Activated CD4-positive, alpha-beta T cell treated with anti-CD3 and anti-CD28 coated beads for 24 hours (primary cell): Measurements from ENCODE around the gene COQ5.
"Not testable (repeated sequence)": the region's sequence is repeated elsewhere in the genome, so short reads cannot be mapped to it uniquely, and the experiment has no call there.

ENCODE experiments used
- DNase-seq, 2 donors: peaks; one replicate each; pipeline ENCODE4 v3.0.0-alpha.2; 2020; ENCODE audit warnings: low read depth in 2 of 2

The COQ5 gene

GRCh38 chr12:120529641-120530417 lies 871 bp upstream of the COQ5 start:
- DNase-seq, result no peak

- no peak for DNase-seq
Measured at GRCh38 chr12:120522568-120522967, 6.4 kb downstream of the COQ5 start.

- DNase-seq, result not testable (repeated sequence)
Measured at GRCh38 chr12:120519324-120519723, 9.6 kb downstream of the COQ5 start.

- DNase-seq, result no peak
Measured at GRCh38 chr12:120515496-120515895, 13.5 kb downstream of the COQ5 start.

- no peak for DNase-seq
Measured at GRCh38 chr12:120514002-120514401, 15.0 kb downstream of the COQ5 start.

GRCh38 chr12:120508537-120508936 lies 20.4 kb downstream of the COQ5 start:
- DNase-seq, result no peak

- no peak for DNase-seq
Measured at GRCh38 chr12:120504587-120504986, 24.4 kb downstream of the COQ5 start.

GRCh38 chr12:120500581-120500980 lies 28.4 kb downstream of the COQ5 start:
- DNase-seq, result no peak

GRCh38 chr12:120498870-120499515 lies 30.0 kb downstream of the COQ5 start:
- no peak for DNase-seq

GRCh38 chr12:120497524-120498150 lies 31.3 kb downstream of the COQ5 start:
- no peak for DNase-seq

GRCh38 chr12:120496413-120497340 lies 32.3 kb downstream of the COQ5 start:
- DNase-seq, result peak; percentile 12 to 28

GRCh38 chr12:120495731-120496412 lies 33.1 kb downstream of the COQ5 start, which contains the start of gene DYNLL1:
TSS of gene DYNLL1 (plus strand) at chr12:120496113. CDS start at chr12:120496422, 309 bp downstream.
- DNase-seq, result peak; percentile 97 to 98

GRCh38 chr12:120495186-120495730 lies 33.7 kb downstream of the COQ5 start:
- no peak for DNase-seq

GRCh38 chr12:120490833-120491512 lies 38.0 kb downstream of the COQ5 start:
- DNase-seq, result no peak

GRCh38 chr12:120490325-120490724 lies 38.6 kb downstream of the COQ5 start:
- DNase-seq, result no peak

GRCh38 chr12:120489018-120489417 lies 39.9 kb downstream of the COQ5 start:
- no peak for DNase-seq

GRCh38 chr12:120488057-120488640 lies 40.8 kb downstream of the COQ5 start:
- no peak for DNase-seq

GRCh38 chr12:120487552-120487951 lies 41.4 kb downstream of the COQ5 start:
- DNase-seq, result not testable (repeated sequence)

GRCh38 chr12:120485961-120486881 lies 42.7 kb downstream of the COQ5 start:
- no peak for DNase-seq
